SK-N-SH (cell line): Measurements from ENCODE around the gene YJEFN3. TPM values are rescaled to one million over a fixed set of nuclear protein-coding genes. Genes with fewer than 3 reads are reported as not detected.

ENCODE experiments used
- CTCF ChIA-PET: fragments of 300-600, 350-600 bp; formaldehyde crosslinking; extraction: SDS; loops from one replicate; lab custom pipeline; 2021; lab: Yijun Ruan, JAX
- POLR2A ChIA-PET: fragments of 350-600 bp; sonication (Branson Sonifier 250); formaldehyde crosslinking; extraction: SDS; loops from one replicate; lab custom pipeline; 2020; ENCODE audit warnings: antibody characterized with exemption, inconsistent platforms; lab: Yijun Ruan, JAX
- DNase-seq: peaks from one replicate; pipeline ENCODE4 v3.0.0; 2012
- H2AFZ ChIP-seq: fragments of 200-600 bp; sonication (generic); 2 replicates; pipeline ENCODE4 v1.8.1; 2016; ENCODE audit warnings: antibody characterized with exemption, mild to moderate bottlenecking, low read depth
- H3F3A ChIP-seq: fragments of 200-600 bp; sonication (generic); replicated peaks from 2 replicates; pipeline ENCODE3; 2016; ENCODE audit warnings: antibody characterized with exemption, mild to moderate bottlenecking; ENCODE audit not compliant: insufficient read depth
- H3K27ac ChIP-seq, 2 experiments: fragments of 200-500 bp in 1 of 2; fragments of 200-600 bp in 1 of 2; sonication (Bioruptor generic) in 1 of 2; sonication (generic), shearing (Covaris generic) in 1 of 2; 2 replicates each; pipeline versions ENCODE4 v1.5.1 to v1.6.1; 2014 to 2016; ENCODE audit warnings: low read depth in 2 of 2, inconsistent platforms in 1 of 2, low read length in 1 of 2, mild to moderate bottlenecking in 1 of 2, mixed read lengths in 1 of 2
- H3K27me3 ChIP-seq: fragments of 200-600 bp; sonication (generic), shearing (Covaris generic); 2 replicates; pipeline ENCODE4 v1.6.1; 2016; ENCODE audit warnings: mixed run types; ENCODE audit not compliant: insufficient read depth
- H3K36me3 ChIP-seq, 2 experiments: fragments of 200-500 bp in 1 of 2; fragments of 200-600 bp in 1 of 2; sonication (Bioruptor generic) in 1 of 2; sonication (generic) in 1 of 2; replicated peaks in 1 of 2; 2 replicates each; pipeline versions ENCODE3 to v1.5.1; 2014 to 2016; ENCODE audit warnings: low read length in 1 of 2, mild to moderate bottlenecking in 1 of 2; ENCODE audit not compliant: insufficient read depth in 2 of 2, control insufficient read depth in 1 of 2
- H3K4me1 ChIP-seq, 2 experiments: fragments of 200-500 bp in 1 of 2; fragments of 200-600 bp in 1 of 2; sonication (Bioruptor generic) in 1 of 2; sonication (generic), shearing (Covaris generic) in 1 of 2; 2 replicates each; pipeline versions ENCODE4 v1.5.1 to v1.6.1; 2014 to 2016; ENCODE audit warnings: low read depth in 1 of 2, low read length in 1 of 2, mixed run types in 1 of 2; ENCODE audit not compliant: insufficient read depth in 2 of 2, control insufficient read depth in 1 of 2
- H3K4me2 ChIP-seq: fragments of 200-600 bp; sonication (generic), shearing (Covaris generic); 2 replicates; pipeline ENCODE4 v1.6.1; 2017; ENCODE audit warnings: mixed run types
- H3K4me3 ChIP-seq, 2 experiments: fragments of 200-500 bp in 1 of 2; fragments of 200-600 bp in 1 of 2; sonication (Bioruptor generic) in 1 of 2; sonication (generic), shearing (Covaris generic) in 1 of 2; 2 replicates each; pipeline versions ENCODE4 v1.5.1 to v1.8.1; 2014 to 2016; ENCODE audit warnings: low read depth in 2 of 2, inconsistent platforms in 1 of 2, low read length in 1 of 2, mild to moderate bottlenecking in 1 of 2, mixed read lengths in 1 of 2, moderate library complexity in 1 of 2
- H3K79me2 ChIP-seq: fragments of 200-600 bp; sonication (generic); 2 replicates; pipeline ENCODE4 v1.8.1; 2017; ENCODE audit warnings: mild to moderate bottlenecking; ENCODE audit not compliant: insufficient read depth
- H3K9ac ChIP-seq: fragments of 200-600 bp; sonication (generic); 2 replicates; pipeline ENCODE4 v1.6.1; 2017; ENCODE audit warnings: mixed run types
- H3K9me2 ChIP-seq: fragments of 200-600 bp; sonication (generic); 2 replicates; pipeline ENCODE4 v1.6.1; 2017; ENCODE audit warnings: mixed run types
- H3K9me3 ChIP-seq: fragments of 200-600 bp; sonication (generic); 2 replicates; pipeline ENCODE4 v1.6.1; 2017; ENCODE audit warnings: mixed run types, mild to moderate bottlenecking, moderate library complexity
- H4K20me1 ChIP-seq: fragments of 200-600 bp; sonication (generic); 2 replicates; pipeline ENCODE4 v1.6.1; 2017; ENCODE audit warnings: mild to moderate bottlenecking, mixed run types; ENCODE audit not compliant: insufficient read depth
- CTCF ChIP-seq: fragments of 200-600 bp; sonication (generic); IDR thresholded peaks from 2 replicates; pipeline ENCODE4 v1.6.1; 2017; ENCODE audit warnings: antibody characterized with exemption, mild to moderate bottlenecking, moderate library complexity
- FOXM1 ChIP-seq: IDR thresholded peaks from 2 replicates; pipeline ENCODE4 v1.4.0; 2012; ENCODE audit warnings: low read depth, mild to moderate bottlenecking
- GABPA ChIP-seq: IDR thresholded peaks from 2 replicates; pipeline ENCODE4 v1.4.0; 2012; ENCODE audit warnings: low read depth, mild to moderate bottlenecking
- IRF3 ChIP-seq: fragments of 150-350 bp; IDR thresholded peaks from 2 replicates; pipeline ENCODE4 v1.6.1; 2016; ENCODE audit warnings: mild to moderate bottlenecking, low read depth, low read length
- MAX ChIP-seq: IDR thresholded peaks from 2 replicates; pipeline ENCODE4 v1.4.0; 2012; ENCODE audit warnings: low read depth
- MEF2A ChIP-seq: IDR thresholded peaks from 2 replicates; pipeline ENCODE4 v1.4.0; 2012; ENCODE audit warnings: low read depth, borderline replicate concordance
- NRF1 ChIP-seq: IDR thresholded peaks from 2 replicates; pipeline ENCODE4 v1.6.1; 2012; ENCODE audit warnings: low read depth, mild to moderate bottlenecking, low read length
- PBX3 ChIP-seq: IDR thresholded peaks from 2 replicates; pipeline ENCODE4; 2012
- RCOR1 ChIP-seq: fragments of 150-350 bp; IDR thresholded peaks from 2 replicates; pipeline ENCODE4 v1.6.1; 2017; ENCODE audit warnings: antibody characterized with exemption, low read length
- REST ChIP-seq: IDR thresholded peaks from 2 replicates; pipeline ENCODE4 v1.6.1; 2012; ENCODE audit warnings: mild to moderate bottlenecking, low read depth, low read length, moderate library complexity
- SMC3 ChIP-seq: IDR thresholded peaks from 2 replicates; pipeline ENCODE4 v1.6.1; 2012; ENCODE audit warnings: low read depth, low read length, improper control_type of control experiment
- TCF12 ChIP-seq: IDR thresholded peaks from 2 replicates; pipeline ENCODE4 v1.4.0; 2012
- YY1 ChIP-seq: IDR thresholded peaks from 2 replicates; pipeline ENCODE4 v1.4.0; 2012; ENCODE audit warnings: low read depth, mild to moderate bottlenecking
- ZBTB33 ChIP-seq: IDR thresholded peaks from 2 replicates; pipeline ENCODE4 v1.4.0; 2012; ENCODE audit warnings: low read depth, borderline replicate concordance
- WGBS: methylation state at CpG from one replicate; pipeline ENCODE4 v1.1.6; 2017; ENCODE audit warnings: low lambda C conversion rate; 5-methylcytosine and 5-hydroxymethylcytosine counted together
- polyA plus RNA-seq, 3 experiments: library from polyadenylated mRNA; depleted of rRNA; stranded (reverse); fragments of >200 nt; gene quantifications; 2 replicates each; pipeline ENCODE4 v1.2.3, GENCODE V29; 2012

YJEFN3 gene
- polyA plus RNA-seq, 1 of the 3 experiments (the other 2 are of a cell fraction) = 7.2 TPM

GRCh38 chr19:19544257-19544953 is 15.7 kb downstream of the YJEFN3 start (continued):
- no peak for TF ChIP-seq YY1
- TF ChIP-seq REST = no peak
- no peak for TF ChIP-seq MEF2A
- TF ChIP-seq, all 33 proteins: peak for 0

- Histone ChIP-seq H4K20me1 (no peaks in the 10 kb centered on the region), H3K79me2 (no peaks in the 10 kb centered on the region), H3K27me3 (no peaks in the 10 kb centered on the region), H3K36me3 (no peaks in the 10 kb centered on the region), H2AFZ (no peak overlapping the region), H3K9me2 (no peaks in the 10 kb centered on the region), H3K27ac (no peak overlapping the region), H3K4me3 (no peak overlapping the region), H3K9ac (no peak overlapping the region), H3K9me3 (no peaks in the 10 kb centered on the region), H3F3A (no peaks in the 10 kb centered on the region), H3K4me2 (no peak overlapping the region), H3K4me1 (peaks cover 0 to 26% of the 10 kb centered on the region in 2 experiments; a peak in 1 of 4 replicates)
- whole genome bisulfite sequencing = 91% methylated on average over 36 of the region's 53 CpGs
- TF ChIP-seq GABPA = no peak
- no peak for TF ChIP-seq CTCF
- no peak for TF ChIP-seq NRF1
- no peak for TF ChIP-seq FOXM1
- TF ChIP-seq ZBTB33 = no peak
- TF ChIP-seq PBX3 = no peak
- TF ChIP-seq REST = no peak
- TF ChIP-seq RCOR1 = no peak
- no peak for TF ChIP-seq MAX
- no peak for TF ChIP-seq SMC3
- TF ChIP-seq IRF3 = no peak
- TF ChIP-seq MEF2A = no peak
- TF ChIP-seq TCF12 = no peak
- DNase-seq = no peak
- CTCF ChIA-PET = interaction anchor here (0.8 to 2.0 kb wide), 2 partner anchors 9 to 13 kb away, joined by 4 to 8 read pairs; no protein-coding TSS in a partner anchor
- POLR2A ChIA-PET = no interaction called here
Observed at GRCh38 chr19:19544954-19545591, 16.4 kb downstream of the YJEFN3 start.
